HFFc6 (cell line): ENCODE measurements around the gene TDRKH. TPM values are rescaled to one million over a fixed set of nuclear protein-coding genes. Genes with fewer than 3 reads are reported as not detected.

Experiments
- DNase-seq: peaks from one replicate; pipeline ENCODE4 v3.0.0-alpha.2; 2018
- H3K27ac Mint-ChIP-seq: 2 replicates; pipeline ENCODE4 v1.8.0; 2020; ENCODE audit warnings: mild to moderate bottlenecking, mixed read lengths
- H3K27me3 Mint-ChIP-seq: 2 replicates; pipeline ENCODE4 v1.8.0; 2021; ENCODE audit warnings: mild to moderate bottlenecking, moderate library complexity, mixed read lengths; ENCODE audit not compliant: insufficient read depth
- H3K36me3 Mint-ChIP-seq: 2 replicates; pipeline ENCODE4 v1.8.0; 2021; ENCODE audit warnings: low read depth, mixed read lengths
- H3K4me1 Mint-ChIP-seq: 2 replicates; pipeline ENCODE4 v1.8.0; 2020; ENCODE audit warnings: low read depth, mixed read lengths
- H3K4me3 Mint-ChIP-seq: 2 replicates; pipeline ENCODE4 v1.8.0; 2020; ENCODE audit warnings: mild to moderate bottlenecking, moderate library complexity, mixed read lengths
- H3K9me3 Mint-ChIP-seq: 2 replicates; pipeline ENCODE4 v1.8.0; 2020; ENCODE audit warnings: mild to moderate bottlenecking, mixed read lengths
- CTCF ChIP-seq: fragments of 200-600 bp; sonication (generic); IDR thresholded peaks from 2 replicates; pipeline ENCODE4 v1.5.0; 2021; ENCODE audit warnings: antibody characterized with exemption, mild to moderate bottlenecking
- total RNA-seq, 6 experiments: library from RNA; stranded (reverse); fragmentation: NEBNext Ultra II Directional; extraction: Animal tissue kit (Norgen Biotek cat#: 25700); gene quantifications; 2 replicates in 1 of 6; 3 replicates in 5 of 6; pipeline ENCODE4 v1.2.3, GENCODE V29; 2021

TDRKH gene
- total RNA-seq, 6 experiments from 2014 or later = 1.1 to 2.0 (median 1.5) TPM

- no peaks in the 10 kb centered on the region for H3K9me3 Mint-ChIP-seq
- H3K4me3 Mint-ChIP-seq = no peak overlapping the region
- DNase-seq = no peak
- H3K36me3 Mint-ChIP-seq = no peaks in the 10 kb centered on the region
- H3K27ac Mint-ChIP-seq = no peak overlapping the region
- peaks cover 16% of the 10 kb centered on the region for H3K27me3 Mint-ChIP-seq
- H3K4me1 Mint-ChIP-seq = no peaks in the 10 kb centered on the region
- TF ChIP-seq CTCF = no peak
Observed at GRCh38 chr1:151779852-151780251, 10.4 kb downstream of the TDRKH start.

GRCh38 chr1:151777317-151777716 is 13.0 kb downstream of the TDRKH start:
- Mint-ChIP-seq H3K4me1 (peaks cover 8% of the 10 kb centered on the region), H3K36me3 (no peaks in the 10 kb centered on the region), H3K9me3 (no peaks in the 10 kb centered on the region), H3K27ac (no peak overlapping the region), H3K27me3 (peaks cover 18% of the 10 kb centered on the region), H3K4me3 (no peak overlapping the region)
- no peak for TF ChIP-seq CTCF
- DNase-seq = no peak

GRCh38 chr1:151776665-151777062 is 13.6 kb downstream of the TDRKH start:
- peaks cover 11% of the 10 kb centered on the region for H3K27me3 Mint-ChIP-seq
- H3K36me3 Mint-ChIP-seq = no peaks in the 10 kb centered on the region
- H3K9me3 Mint-ChIP-seq = no peaks in the 10 kb centered on the region
- no peak overlapping the region for H3K27ac Mint-ChIP-seq
- H3K4me3 Mint-ChIP-seq = no peak overlapping the region
- H3K4me1 Mint-ChIP-seq = peaks cover 8% of the 10 kb centered on the region
- no peak for TF ChIP-seq CTCF
- DNase-seq = no peak

- H3K27ac Mint-ChIP-seq = no peak overlapping the region
- no peaks in the 10 kb centered on the region for H3K36me3 Mint-ChIP-seq
- no peak for TF ChIP-seq CTCF
- H3K9me3 Mint-ChIP-seq = no peaks in the 10 kb centered on the region
- H3K4me3 Mint-ChIP-seq = no peak overlapping the region
- H3K4me1 Mint-ChIP-seq = peaks cover 8% of the 10 kb centered on the region
- DNase-seq = no peak
- peaks cover 14% of the 10 kb centered on the region for H3K27me3 Mint-ChIP-seq
Observed at GRCh38 chr1:151775894-151776664, 14.2 kb downstream of the TDRKH start.

- peaks cover 18% of the 10 kb centered on the region for H3K27me3 Mint-ChIP-seq
- H3K36me3 Mint-ChIP-seq = no peaks in the 10 kb centered on the region
- TF ChIP-seq CTCF = no peak
- no peaks in the 10 kb centered on the region for H3K9me3 Mint-ChIP-seq
- H3K4me3 Mint-ChIP-seq = no peak overlapping the region
- no peak for DNase-seq
- H3K27ac Mint-ChIP-seq = no peak overlapping the region
- H3K4me1 Mint-ChIP-seq = peaks cover 8% of the 10 kb centered on the region
Observed at GRCh38 chr1:151774256-151774922, 15.9 kb downstream of the TDRKH start.
